Muscle of leg (tissue), 16 donors: ENCODE results near the gene ANKLE2. TPM values are rescaled to one million over a fixed set of nuclear protein-coding genes. Genes with fewer than 3 reads are reported as not detected.
A peak's percentile ranks its signal among the peaks of the same experiment; 100 is the strongest.
"Not testable (repeated sequence)": the region's sequence is repeated elsewhere in the genome, so short reads cannot be mapped to it uniquely, and the experiment has no call there.

Experiments used
- DNase-seq: peaks from one replicate; pipeline ENCODE4 v3.0.0; 2013
- H3K27ac ChIP-seq: one replicate; pipeline ENCODE4 v1.5.1; 2013; ENCODE audit warnings: mild to moderate bottlenecking, low read length, control low read depth
- H3K27me3 ChIP-seq: one replicate; pipeline ENCODE4 v1.6.1; 2013; ENCODE audit warnings: low read length; ENCODE audit not compliant: control insufficient read depth, insufficient read depth
- H3K36me3 ChIP-seq: one replicate; pipeline ENCODE4 v1.6.1; 2013; ENCODE audit warnings: low read length; ENCODE audit not compliant: control insufficient read depth, insufficient read depth
- H3K4me1 ChIP-seq: one replicate; pipeline ENCODE4 v1.6.1; 2013; ENCODE audit warnings: low read length; ENCODE audit not compliant: control insufficient read depth, insufficient read depth
- H3K4me3 ChIP-seq: one replicate; pipeline ENCODE4 v1.5.1; 2013; ENCODE audit warnings: low read length, control low read depth
- H3K9me3 ChIP-seq: replicated peaks from 2 replicates; pipeline ENCODE4 v1.6.1; 2013; ENCODE audit warnings: low read depth, low read length; ENCODE audit not compliant: control insufficient read depth
- WGBS: methylation state at CpG from one replicate; pipeline ENCODE4 v1.1.5; 2013; ENCODE audit warnings: missing lambda C conversion rate; ENCODE audit not compliant: insufficient coverage; 5-methylcytosine and 5-hydroxymethylcytosine counted together
- long read RNA-seq, 11 donors: transcript quantifications; one replicate each; lab custom pipeline, GENCODE V29; 2026
- polyA plus RNA-seq, 8 donors: library from polyadenylated mRNA; unstranded; fragments of 120-200 nt; gene quantifications; one replicate each; pipeline versions ENCODE4 v1.2.1 to v1.2.3, GENCODE V29; 2013; ENCODE audit warnings: inconsistent platforms in 1 of 8, low replicate concordance in 1 of 8; ENCODE audit not compliant: insufficient read length in 8 of 8, insufficient read depth in 1 of 8
- total RNA-seq: library from RNA; stranded (reverse); fragments of 120-200 nt; gene quantifications from one replicate; pipeline ENCODE4 v1.2.4, GENCODE V29; 2013

The ANKLE2 gene
- total RNA-seq = 37.3 TPM
- polyA plus RNA-seq = 10 to 100 TPM; 37.3 to 49.4 (median 42.4) TPM
- long read RNA-seq, donor 1, partial matches to known transcripts = 0 of 2 reads
- long read RNA-seq, donor 1, other reads (novel, unspliced or antisense) = 0 of 2 reads
- long read RNA-seq, donor 2 = 0 reads
- long read RNA-seq, donor 3, full-length matches to known transcripts = 8 of 19 reads
- long read RNA-seq, donor 3, partial matches to known transcripts = 11 of 19 reads
- long read RNA-seq, donor 3, other reads (novel, unspliced or antisense) = 0 of 19 reads
- long read RNA-seq, donor 4, partial matches to known transcripts = 0 of 4 reads
- long read RNA-seq, donor 4, other reads (novel, unspliced or antisense) = 0 of 4 reads
- long read RNA-seq, donor 5, full-length matches to known transcripts = 13 of 47 reads
- long read RNA-seq, donor 5, partial matches to known transcripts = 34 of 47 reads
- long read RNA-seq, donor 5, other reads (novel, unspliced or antisense) = 0 of 47 reads
- long read RNA-seq, donor 6, full-length matches to known transcripts = 7 of 7 reads
- long read RNA-seq, donor 6, partial matches to known transcripts = 0 of 7 reads
- long read RNA-seq, donor 6, other reads (novel, unspliced or antisense) = 0 of 7 reads
- long read RNA-seq, donor 7, full-length matches to known transcripts = 6 of 6 reads
- long read RNA-seq, donor 7, partial matches to known transcripts = 0 of 6 reads
- long read RNA-seq, donor 7, other reads (novel, unspliced or antisense) = 0 of 6 reads
- long read RNA-seq, donor 8, full-length matches to known transcripts = 4 of 4 reads
- long read RNA-seq, donor 8, partial matches to known transcripts = 0 of 4 reads
- long read RNA-seq, donor 8, other reads (novel, unspliced or antisense) = 0 of 4 reads
- long read RNA-seq, donor 9, full-length matches to known transcripts = 4 of 4 reads
- long read RNA-seq, donor 9, partial matches to known transcripts = 0 of 4 reads
- long read RNA-seq, donor 9, other reads (novel, unspliced or antisense) = 0 of 4 reads
- long read RNA-seq, donor 10, full-length matches to known transcripts = 13 of 13 reads
- long read RNA-seq, donor 10, partial matches to known transcripts = 0 of 13 reads
- long read RNA-seq, donor 10, other reads (novel, unspliced or antisense) = 0 of 13 reads
- long read RNA-seq, donor 11, full-length matches to known transcripts = 8 of 16 reads
- long read RNA-seq, donor 11, partial matches to known transcripts = 8 of 16 reads
- long read RNA-seq, donor 11, other reads (novel, unspliced or antisense) = 0 of 16 reads

DNA sequence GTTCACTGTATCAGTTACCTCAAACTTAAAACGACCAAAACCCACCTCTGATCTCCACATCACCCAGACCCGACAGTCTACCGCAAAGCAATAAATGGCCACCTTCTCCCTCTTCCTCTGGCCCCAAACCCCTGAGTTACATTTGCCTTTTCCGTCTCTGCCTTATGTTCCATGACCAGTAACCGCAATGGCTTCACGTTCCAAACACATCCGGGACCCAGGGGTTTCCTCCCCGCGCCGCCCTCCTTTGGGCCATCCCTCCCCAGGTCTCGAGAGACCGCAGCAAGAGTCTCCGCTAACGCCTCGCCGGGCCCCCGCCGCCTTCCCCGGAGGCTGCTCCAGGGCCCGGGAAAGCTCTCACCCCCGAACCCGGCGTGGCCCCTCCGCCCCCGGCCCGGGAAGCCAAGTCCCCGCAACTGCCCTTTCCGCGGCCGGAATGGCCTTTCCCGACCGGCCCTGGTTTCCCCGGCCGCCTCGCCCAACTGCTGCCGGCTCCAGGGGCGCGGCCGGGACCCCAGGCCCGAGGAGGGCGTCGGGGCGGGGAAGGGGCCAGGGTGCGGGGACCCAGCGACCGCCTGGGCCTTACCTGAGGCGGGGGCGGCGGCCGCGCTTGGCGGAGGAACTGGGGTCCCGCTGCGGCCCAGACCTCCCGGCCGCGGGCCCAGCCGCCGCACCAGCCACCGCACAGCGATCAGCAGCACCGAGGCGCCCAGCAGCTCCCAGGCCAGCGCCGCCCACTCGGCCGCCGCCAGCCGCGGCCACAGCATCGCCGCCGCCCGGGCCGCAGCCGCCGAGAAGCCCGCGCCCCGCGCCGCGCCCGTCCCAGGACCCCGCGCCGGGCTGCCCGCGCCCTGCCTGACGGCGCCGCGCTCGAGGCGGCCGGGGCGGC is at the start of gene ANKLE2:
Gene ANKLE2 (minus strand): TSS at position 801 of the 889 bp plus-strand sequence. CDS start 34 bp downstream, at position 767.
- Histone ChIP-seq H3K4me1 (peaks cover 14% of the 10 kb centered on the region), H3K4me3 (peak within 1 kb of the TSS; percentile 84), H3K36me3 (peaks cover 12% of the 10 kb centered on the region), H3K27me3 (no peaks in the 10 kb centered on the region), H3K9me3 (no peaks in the 10 kb centered on the region), H3K27ac (peak within 1 kb of the TSS; percentile 86)
- under 1% methylated on average over 96 of the region's 97 CpGs for WGBS
- peak; percentile 51 for DNase-seq

DNA sequence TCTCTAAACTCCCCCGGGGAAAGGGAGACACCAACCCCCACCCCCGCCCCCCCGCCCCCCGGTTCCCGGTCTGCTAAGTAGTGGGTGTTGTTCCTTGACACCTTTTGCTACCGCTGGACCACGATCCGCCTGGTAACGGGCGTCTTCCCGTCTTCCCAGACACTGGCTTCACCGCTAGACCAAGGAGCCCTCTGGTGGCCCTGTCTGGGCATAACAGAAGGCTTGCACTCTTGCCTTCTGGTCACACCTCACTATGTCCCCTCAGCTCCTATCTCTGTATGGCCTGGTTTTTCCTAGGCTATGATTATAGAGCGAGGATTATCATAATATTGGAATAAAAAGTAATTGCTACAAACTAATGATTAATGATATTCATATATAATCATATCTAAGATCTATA is 47.8 kb upstream of the ANKLE2 start:
- not testable (repeated sequence) for H3K27ac ChIP-seq, DNase-seq
- H3K36me3 ChIP-seq = peaks cover 62% of the 10 kb centered on the region

DNA sequence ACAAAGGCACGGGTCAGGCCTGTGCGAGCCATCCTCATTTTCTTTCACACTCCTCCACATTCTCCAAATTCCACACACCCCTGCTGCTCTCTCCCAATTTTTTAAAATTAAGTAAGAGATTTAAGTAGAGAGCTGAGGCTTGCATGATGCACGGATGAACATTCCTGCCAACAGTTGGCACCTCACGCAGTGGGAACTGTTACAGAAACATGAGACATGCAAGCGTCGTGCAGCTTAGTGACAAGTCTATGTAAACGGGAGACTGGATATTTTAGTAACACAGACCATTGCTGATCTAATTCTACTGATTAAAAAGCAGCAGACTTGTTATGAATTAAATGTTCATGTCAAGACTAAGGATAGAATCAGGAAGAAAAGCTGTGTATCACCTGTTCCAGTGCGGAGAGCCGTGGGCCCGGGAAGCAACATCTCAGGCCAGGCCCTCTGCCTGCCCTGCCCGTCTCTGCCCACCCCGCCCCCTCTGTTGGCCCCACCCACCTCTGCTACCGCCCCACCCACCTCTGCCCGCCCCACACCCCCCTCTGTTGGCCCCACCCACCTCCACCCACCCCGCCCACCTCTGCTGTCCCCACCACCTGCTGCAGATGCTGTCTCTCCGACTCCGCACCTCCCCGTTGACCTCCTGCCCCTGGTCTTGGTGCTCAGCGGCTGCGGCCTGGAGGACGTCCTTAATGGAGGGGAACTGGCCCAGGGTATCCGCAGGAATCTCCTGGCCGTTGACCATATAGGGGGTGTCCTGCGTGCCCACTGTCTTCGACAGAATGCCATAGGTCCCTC is 45.9 kb upstream of the ANKLE2 start:
- H3K4me3 ChIP-seq = no peak overlapping the region
- DNase-seq = no peak
- H3K9me3 ChIP-seq = no peaks in the 10 kb centered on the region
- 89% methylated on average over 14 of the region's 25 CpGs for WGBS
- peaks cover 62% of the 10 kb centered on the region for H3K36me3 ChIP-seq
- H3K27me3 ChIP-seq = no peaks in the 10 kb centered on the region
- no peak overlapping the region for H3K27ac ChIP-seq
- no peaks in the 10 kb centered on the region for H3K4me1 ChIP-seq

More for the DNA sequence above, 47.8 kb upstream of the ANKLE2 start:
- not testable (repeated sequence) for H3K9me3 ChIP-seq, H3K4me3 ChIP-seq, H3K27me3 ChIP-seq, H3K4me1 ChIP-seq
- 62% methylated on average over 8 of the region's 13 CpGs for WGBS

DNA sequence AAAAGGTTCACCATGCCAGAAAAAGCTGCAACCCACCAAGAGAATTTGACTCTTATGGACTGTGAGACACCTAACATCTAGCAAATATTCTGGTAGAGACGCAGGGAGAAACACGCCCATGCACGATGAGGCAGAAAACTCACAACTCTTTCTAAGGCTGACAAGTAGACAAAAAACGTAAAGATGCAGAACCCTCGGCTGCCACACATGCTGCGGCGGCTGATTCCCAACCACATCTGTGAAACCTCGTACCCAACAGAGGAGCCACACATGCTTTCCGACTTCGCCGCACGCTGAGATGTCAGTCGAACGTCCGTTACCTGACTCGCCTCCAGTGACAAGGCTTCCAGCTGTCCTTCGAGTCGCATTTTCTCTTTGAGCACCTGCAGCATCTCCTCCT is 45.2 kb upstream of the ANKLE2 start:
- H3K4me3 ChIP-seq = no peak overlapping the region
- no peaks in the 10 kb centered on the region for H3K9me3 ChIP-seq
- H3K27me3 ChIP-seq = no peaks in the 10 kb centered on the region
- 87% methylated on average over 17 of the region's 18 CpGs for WGBS
- no peak overlapping the region for H3K27ac ChIP-seq
- H3K4me1 ChIP-seq = no peaks in the 10 kb centered on the region
- DNase-seq = no peak
- H3K36me3 ChIP-seq = peaks cover 65% of the 10 kb centered on the region

DNA sequence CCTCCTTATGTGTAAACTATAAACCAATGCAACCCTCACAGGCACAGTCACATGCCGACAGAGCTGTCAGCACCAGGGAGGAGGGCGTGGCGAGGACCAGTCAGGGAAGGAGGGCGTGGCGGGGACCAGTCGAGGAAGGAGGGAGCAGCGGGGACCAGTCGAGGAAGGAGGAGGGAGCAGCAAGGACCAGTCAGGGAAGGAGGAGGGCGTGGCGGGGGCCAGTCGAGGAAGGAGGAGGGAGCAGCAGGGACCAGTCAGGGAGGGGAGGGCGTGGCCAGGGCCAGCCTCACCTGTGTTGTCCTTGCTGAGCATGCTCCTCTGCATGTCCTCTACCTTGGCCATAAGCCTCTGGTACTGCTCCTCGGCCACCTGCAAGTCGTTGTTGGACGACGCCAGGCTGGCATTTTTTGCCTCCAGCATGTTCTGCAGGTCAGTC is 42.8 kb upstream of the ANKLE2 start:
- no peaks in the 10 kb centered on the region for H3K4me1 ChIP-seq
- no peaks in the 10 kb centered on the region for H3K27me3 ChIP-seq
- DNase-seq = no peak
- H3K36me3 ChIP-seq = peaks cover 80% of the 10 kb centered on the region
- no peaks in the 10 kb centered on the region for H3K9me3 ChIP-seq
- WGBS = 92% methylated on average over 9 of the region's 16 CpGs
- H3K4me3 ChIP-seq = no peak overlapping the region
- H3K27ac ChIP-seq = no peak overlapping the region

DNA sequence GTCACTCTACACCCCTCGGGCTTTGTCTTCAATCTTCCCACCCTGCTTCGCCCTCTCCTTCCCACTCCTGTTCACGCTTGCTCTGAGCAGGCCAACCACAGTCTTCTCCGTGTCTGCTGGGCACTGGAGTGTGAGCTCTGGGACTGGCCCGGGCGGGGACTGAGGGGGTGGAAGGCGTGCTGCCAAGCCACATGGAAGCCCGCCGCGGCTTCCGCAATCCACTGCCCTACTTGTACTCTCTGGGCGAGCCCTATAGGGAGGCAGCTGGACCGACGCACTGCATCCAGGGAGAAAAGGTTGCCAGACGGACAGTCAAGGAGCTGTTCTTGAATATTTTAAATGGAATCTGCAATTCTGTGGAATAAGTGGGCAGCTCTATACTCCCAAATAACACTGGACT is 42.3 kb upstream of the ANKLE2 start:
- no peaks in the 10 kb centered on the region for H3K9me3 ChIP-seq
- no peak for DNase-seq
- WGBS = 86% methylated on average over 13 of the region's 15 CpGs
- no peak overlapping the region for H3K4me3 ChIP-seq
- no peaks in the 10 kb centered on the region for H3K27me3 ChIP-seq
- H3K4me1 ChIP-seq = no peaks in the 10 kb centered on the region
- H3K27ac ChIP-seq = no peak overlapping the region
- peaks cover 86% of the 10 kb centered on the region for H3K36me3 ChIP-seq

DNA sequence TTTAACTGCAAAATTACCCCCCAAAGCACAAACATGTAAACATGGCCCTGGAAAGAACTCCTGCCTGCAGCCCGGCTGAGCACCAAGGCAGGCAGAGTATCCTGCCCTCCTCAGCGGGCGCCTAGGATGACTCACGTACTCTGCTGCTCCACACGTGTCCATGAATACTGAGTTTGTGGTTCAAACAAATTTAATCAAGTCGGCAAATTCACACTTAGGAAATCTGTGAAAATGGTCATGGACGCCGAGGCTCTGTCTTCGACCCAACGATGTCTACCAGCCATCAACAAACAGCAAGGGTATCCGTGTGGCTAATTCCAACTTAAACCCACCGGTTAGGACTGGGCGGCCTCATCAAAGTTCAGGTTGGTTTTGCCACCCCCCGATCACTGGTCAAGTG is 41.5 kb upstream of the ANKLE2 start:
- no peaks in the 10 kb centered on the region for H3K4me1 ChIP-seq
- WGBS = 89% methylated on average over 14 of the region's 14 CpGs
- no peak overlapping the region for H3K27ac ChIP-seq
- H3K27me3 ChIP-seq = no peaks in the 10 kb centered on the region
- DNase-seq = no peak
- H3K36me3 ChIP-seq = peaks cover 86% of the 10 kb centered on the region
- no peaks in the 10 kb centered on the region for H3K9me3 ChIP-seq
- no peak overlapping the region for H3K4me3 ChIP-seq

DNA sequence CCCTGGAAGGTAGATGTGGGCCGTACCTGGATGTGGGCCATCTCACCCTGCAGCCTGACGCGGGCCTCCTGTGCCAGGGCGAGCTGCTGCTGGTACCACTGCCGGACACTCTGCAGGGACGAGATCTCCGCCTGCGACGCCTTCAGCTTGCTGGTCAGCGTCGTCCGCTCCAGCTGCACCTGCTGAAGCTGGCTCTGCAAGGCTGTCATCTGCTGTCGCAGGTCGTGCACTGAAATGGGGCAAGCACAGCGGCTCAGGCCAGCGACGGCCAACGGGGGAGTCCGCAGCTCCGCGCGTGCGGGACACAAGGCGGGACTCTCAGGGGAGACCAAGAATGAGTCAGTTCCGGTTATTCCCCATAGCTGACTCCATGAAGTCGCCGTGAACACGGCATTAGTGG is 40.1 kb upstream of the ANKLE2 start:
- Histone ChIP-seq H3K4me1 (no peaks in the 10 kb centered on the region), H3K27ac (no peak overlapping the region), H3K4me3 (no peak overlapping the region), H3K36me3 (peaks cover 87% of the 10 kb centered on the region), H3K27me3 (no peaks in the 10 kb centered on the region), H3K9me3 (no peaks in the 10 kb centered on the region)
- no peak for DNase-seq
- WGBS = 86% methylated on average over 28 of the region's 28 CpGs
